WERI-Rb-1 (cell line): ENCODE results near the gene POLA2.

ENCODE experiments used
- DNase-seq: peaks from one replicate; pipeline ENCODE4 v3.0.0-alpha.2; 2020
- H3K27ac ChIP-seq: fragments of 250-450 bp; sonication (Bioruptor Pico); 2 replicates; pipeline ENCODE4 v1.5.1; 2020; ENCODE audit warnings: mild to moderate bottlenecking, moderate library complexity
- H3K27me3 ChIP-seq: fragments of 250-450 bp; sonication (Bioruptor Pico); 2 replicates; pipeline ENCODE4 v1.5.1; 2021; ENCODE audit warnings: mild to moderate bottlenecking, low read depth, moderate library complexity; ENCODE audit not compliant: insufficient read depth, severe bottlenecking
- H3K36me3 ChIP-seq: fragments of 250-450 bp; sonication (Bioruptor Pico); 2 replicates; pipeline ENCODE4 v1.5.1; 2020; ENCODE audit warnings: mild to moderate bottlenecking, moderate library complexity
- H3K4me3 ChIP-seq: 2 replicates; pipeline ENCODE4 v1.5.1; 2011; ENCODE audit warnings: low read depth, mild to moderate bottlenecking, control low read depth, low read length
- H3K9me3 ChIP-seq: fragments of 250-450 bp; sonication (Bioruptor Pico); 2 replicates; pipeline ENCODE4 v1.5.1; 2021; ENCODE audit warnings: mild to moderate bottlenecking, moderate library complexity; ENCODE audit not compliant: severe bottlenecking
- TF ChIP-seq, protein P1 (sequence below): IDR thresholded peaks from 2 replicates; pipeline ENCODE4 v1.5.1; 2011; ENCODE audit warnings: low read depth, mild to moderate bottlenecking, control low read depth, inconsistent platforms, low read length

Gene POLA2

DNA sequence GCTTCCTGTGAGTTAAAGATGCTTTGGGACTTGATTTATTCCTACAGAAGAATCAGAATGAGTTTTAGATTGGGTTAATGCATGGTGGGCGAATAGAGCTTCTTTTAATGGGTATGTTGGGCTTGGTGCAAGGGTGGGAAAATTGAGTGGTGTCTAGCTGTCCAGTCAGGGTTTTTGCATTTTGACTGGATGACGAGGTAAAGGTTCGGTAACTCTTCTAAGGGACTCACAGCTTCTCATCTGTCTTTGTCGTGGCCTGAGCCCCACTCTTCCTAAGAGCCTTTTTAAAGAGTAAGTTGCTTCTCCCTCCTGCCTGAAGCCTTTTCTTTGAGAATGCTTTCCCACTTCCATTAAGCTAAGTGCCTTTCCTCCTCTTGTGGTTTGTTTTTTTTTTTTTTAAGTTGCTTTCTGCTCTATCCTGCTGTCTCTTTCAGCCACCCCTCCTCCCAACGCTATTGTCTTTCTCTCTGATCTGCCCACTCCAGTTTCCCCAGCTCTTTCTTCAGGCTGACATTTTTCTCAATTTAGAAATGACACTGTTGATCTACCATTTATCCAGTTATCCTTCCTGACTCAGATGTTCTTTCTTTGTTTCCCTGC, 73.0 kb downstream of the POLA2 start:
- Histone ChIP-seq H3K27me3 (no peaks in the 10 kb centered on the region), H3K4me3 (peak overlapping the region; percentile 86), H3K27ac (peak overlapping the region; percentile 81; the same call in 1 of the 2 replicates), H3K36me3 (peaks cover 27% of the 10 kb centered on the region), H3K9me3 (no peaks in the 10 kb centered on the region)
- no peak for DNase-seq
- TF ChIP-seq, protein P1, sequence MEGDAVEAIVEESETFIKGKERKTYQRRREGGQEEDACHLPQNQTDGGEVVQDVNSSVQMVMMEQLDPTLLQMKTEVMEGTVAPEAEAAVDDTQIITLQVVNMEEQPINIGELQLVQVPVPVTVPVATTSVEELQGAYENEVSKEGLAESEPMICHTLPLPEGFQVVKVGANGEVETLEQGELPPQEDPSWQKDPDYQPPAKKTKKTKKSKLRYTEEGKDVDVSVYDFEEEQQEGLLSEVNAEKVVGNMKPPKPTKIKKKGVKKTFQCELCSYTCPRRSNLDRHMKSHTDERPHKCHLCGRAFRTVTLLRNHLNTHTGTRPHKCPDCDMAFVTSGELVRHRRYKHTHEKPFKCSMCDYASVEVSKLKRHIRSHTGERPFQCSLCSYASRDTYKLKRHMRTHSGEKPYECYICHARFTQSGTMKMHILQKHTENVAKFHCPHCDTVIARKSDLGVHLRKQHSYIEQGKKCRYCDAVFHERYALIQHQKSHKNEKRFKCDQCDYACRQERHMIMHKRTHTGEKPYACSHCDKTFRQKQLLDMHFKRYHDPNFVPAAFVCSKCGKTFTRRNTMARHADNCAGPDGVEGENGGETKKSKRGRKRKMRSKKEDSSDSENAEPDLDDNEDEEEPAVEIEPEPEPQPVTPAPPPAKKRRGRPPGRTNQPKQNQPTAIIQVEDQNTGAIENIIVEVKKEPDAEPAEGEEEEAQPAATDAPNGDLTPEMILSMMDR, result no peak

DNA sequence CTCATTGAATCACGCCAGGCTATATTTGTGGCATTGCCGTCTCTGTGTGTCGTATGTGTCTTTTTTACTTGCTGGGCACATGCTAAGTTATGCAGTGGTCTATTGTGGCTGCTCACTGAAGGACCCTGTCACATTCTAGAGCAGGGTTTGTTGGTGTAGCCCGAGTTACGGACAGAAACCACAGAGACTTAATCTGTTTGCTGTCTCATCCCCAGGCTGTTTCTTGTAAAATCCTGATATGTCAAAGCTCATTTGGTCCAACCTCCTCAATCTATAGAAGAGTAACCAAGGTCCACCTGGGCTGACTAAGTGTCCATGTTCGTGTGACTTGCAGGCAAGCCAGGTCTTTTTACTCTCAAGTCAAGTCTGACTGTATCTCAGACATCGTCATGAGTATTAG, 76.9 kb downstream of the POLA2 start:
- Histone ChIP-seq H3K36me3 (peaks cover 64% of the 10 kb centered on the region), H3K9me3 (no peaks in the 10 kb centered on the region), H3K27me3 (no peaks in the 10 kb centered on the region), H3K4me3 (no peak overlapping the region), H3K27ac (no peak overlapping the region)
- TF ChIP-seq, protein P1, result no peak
- no peak for DNase-seq

DNA sequence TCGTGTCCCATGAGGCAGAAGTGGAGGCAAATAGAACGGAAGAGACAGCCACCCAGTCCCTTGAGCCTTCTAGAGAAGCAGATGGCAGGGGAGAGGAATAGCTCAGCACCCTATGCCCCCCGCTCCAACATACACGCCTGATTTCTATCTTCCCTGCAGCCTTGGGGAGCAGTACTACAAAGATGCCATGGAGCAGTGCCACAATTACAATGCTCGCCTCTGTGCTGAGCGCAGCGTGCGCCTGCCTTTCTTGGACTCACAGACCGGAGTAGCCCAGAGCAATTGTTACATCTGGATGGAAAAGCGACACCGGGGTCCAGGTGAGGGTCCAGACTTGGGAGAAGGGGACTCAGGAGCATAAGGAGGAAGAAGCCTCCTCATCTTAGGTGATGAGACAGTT, 78.5 kb downstream of the POLA2 start:
- no peak for DNase-seq
- no peaks in the 10 kb centered on the region for H3K27me3 ChIP-seq
- H3K27ac ChIP-seq, result no peak overlapping the region
- H3K36me3 ChIP-seq, result peaks cover 78% of the 10 kb centered on the region
- TF ChIP-seq, protein P1, result no peak
- no peak overlapping the region for H3K4me3 ChIP-seq
- no peaks in the 10 kb centered on the region for H3K9me3 ChIP-seq

DNA sequence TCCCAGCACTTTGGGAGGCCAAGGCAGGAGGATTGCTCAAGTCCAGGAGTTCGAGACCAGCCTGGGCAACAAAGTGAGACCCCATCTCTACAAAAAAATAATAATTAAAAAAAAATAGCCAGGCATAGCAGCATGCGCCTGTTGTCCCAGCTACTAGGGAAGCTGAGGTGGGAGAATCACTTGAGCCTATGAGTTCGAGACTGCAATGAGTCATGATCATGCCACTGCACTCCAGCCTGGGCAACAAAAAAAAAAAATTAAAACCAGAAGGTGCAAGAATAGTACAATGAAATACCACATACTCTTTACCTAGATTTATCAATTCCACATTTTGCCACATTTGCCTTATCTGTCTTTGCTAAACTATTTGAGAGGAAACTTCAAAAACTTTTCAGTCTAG, 80.1 kb downstream of the POLA2 start:
- H3K36me3 ChIP-seq, result peaks cover 81% of the 10 kb centered on the region

More for the DNA sequence above, 80.1 kb downstream of the POLA2 start:
- Histone ChIP-seq H3K27me3 (no peaks in the 10 kb centered on the region), H3K9me3 (no peaks in the 10 kb centered on the region), H3K4me3 (no peak overlapping the region), H3K27ac (no peak overlapping the region)
- TF ChIP-seq, protein P1, result no peak
- no peak for DNase-seq
